HG03064 (cell line): ENCODE results near the gene FAM229B.
"Not testable (repeated sequence)": the region's sequence is repeated elsewhere in the genome, so short reads cannot be mapped to it uniquely, and the experiment has no call there.

Experiments
- ATAC-seq: cut with Tn5 transposase; IDR thresholded peaks from one replicate; pipeline ENCODE4 v1.9.1; 2021; ENCODE audit warnings: low read depth; ENCODE audit not compliant: unreplicated experiment

The FAM229B gene

DNA sequence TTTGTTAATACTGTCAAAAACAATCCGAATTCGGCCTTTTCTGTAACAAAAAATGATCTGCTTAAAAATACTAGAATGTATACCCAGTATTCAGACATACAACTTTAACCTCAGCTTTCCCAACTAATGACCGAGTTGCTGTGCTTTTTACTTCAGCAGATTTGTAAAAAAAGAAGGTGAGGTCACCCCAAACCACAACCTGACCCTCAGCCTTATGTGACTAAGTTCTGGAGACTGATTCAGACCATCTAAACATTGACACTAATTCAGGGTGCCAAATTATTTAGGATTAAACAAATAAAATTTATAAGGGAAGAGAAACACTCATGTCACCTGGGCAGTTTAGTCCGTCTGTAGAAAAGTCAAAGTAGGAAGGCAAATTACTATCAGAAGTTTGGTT, 25.8 kb upstream of the FAM229B start:
- no peak for ATAC-seq

DNA sequence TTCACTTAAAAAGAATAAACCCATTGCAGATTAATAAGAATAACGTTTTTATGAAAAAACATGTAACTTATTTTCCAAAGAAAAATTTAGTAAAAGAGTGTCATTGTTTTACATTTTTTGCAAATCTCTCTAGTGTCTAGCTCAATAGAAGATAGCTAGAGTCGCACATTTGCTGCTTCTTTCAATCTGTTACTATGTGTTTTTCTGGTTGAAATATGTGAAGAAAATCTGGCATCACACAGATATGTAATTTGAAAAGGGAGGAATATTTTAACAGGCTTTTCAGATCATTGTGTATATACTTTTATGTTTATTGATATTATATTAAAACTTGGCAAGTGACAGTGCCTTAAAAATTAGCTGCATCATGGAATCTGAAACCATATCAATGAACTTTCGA, 24.4 kb upstream of the FAM229B start:
- ATAC-seq, result no peak

DNA sequence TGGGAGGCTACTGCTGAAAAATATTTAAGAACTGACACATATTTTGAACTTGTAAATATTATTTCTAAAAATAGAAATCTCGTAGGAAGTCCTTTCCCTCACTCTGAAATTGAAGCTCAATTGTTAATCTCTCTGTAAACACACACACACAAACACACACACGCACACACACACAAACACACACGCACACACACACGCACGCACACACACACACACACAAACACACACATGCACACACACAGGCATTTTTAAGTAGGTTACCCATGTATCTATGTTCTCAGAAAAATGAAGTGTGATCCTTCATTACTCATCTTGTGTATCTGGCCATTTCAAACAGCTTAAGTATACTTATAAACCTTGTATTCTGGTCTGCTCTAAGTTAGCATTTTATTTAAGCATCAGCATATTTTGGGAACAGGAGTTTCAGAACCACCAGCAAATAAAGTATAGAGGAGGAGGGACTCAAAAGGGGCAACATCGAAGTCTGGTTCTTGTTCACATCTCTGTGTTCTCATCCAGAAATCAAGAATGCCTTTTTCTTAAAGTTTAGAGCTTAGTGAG, 21.9 kb upstream of the FAM229B start:
- ATAC-seq, result no peak

GRCh38 chr6:112066606-112067005, 20.8 kb upstream of the FAM229B start:
- ATAC-seq, result no peak

- ATAC-seq, result no peak
Measured at GRCh38 chr6:112081569-112081968, 5.8 kb upstream of the FAM229B start.

DNA sequence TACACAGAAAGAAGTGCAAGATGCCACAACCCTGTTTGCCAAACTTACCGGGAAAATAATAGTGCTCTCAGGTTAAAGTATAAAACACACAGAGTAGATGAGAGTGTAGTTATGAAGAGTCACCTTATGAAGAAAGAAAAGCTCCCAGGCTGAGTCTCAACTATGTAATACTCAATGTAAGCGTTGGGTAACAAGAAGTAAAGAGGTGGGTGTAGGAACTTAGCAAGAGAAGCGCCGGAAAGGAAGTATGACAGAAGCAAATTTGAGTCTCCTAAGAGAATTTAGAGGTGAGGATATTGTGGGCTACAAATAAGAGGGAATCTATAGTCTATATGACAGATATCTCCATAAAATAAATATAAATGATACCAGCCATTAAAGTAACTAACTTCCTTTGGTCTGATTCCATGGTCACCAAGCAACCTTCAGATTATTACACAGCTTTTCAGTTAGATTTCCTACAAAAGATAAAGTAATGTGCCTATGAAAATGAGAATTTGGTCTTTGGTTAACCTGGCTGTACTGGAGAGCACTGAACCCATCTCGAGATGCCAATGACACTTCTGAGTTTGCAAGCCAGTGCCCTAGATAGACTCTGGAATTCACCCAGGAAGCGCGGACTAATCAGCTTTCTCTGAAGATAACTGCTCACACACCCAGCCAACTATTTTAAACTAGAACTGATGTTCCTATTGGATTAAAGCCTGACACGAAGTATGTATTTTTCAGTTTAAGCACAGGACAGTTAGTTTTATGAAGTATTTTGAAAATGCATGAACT, 1.9 kb upstream of the FAM229B start:
- ATAC-seq, result no peak

DNA sequence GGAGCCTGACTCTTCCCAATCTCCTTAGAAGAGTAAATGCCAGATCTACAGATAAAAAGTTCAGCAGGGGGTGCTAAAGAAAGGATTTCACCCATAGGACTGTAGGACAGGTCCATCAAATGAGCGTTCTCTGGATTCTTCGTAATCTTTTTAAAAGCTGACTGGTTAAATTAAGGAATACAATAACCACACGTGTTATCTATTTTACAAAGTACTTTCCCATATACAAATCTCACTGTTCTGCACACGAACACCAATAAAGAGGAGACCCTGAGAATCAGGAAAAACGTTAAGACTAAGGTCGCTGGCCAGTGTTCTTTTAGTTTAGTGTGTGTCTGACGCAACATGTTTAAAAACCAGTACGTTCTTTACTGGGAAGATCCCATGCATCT, 651 bp upstream of the FAM229B start:
- ATAC-seq, result no peak

DNA sequence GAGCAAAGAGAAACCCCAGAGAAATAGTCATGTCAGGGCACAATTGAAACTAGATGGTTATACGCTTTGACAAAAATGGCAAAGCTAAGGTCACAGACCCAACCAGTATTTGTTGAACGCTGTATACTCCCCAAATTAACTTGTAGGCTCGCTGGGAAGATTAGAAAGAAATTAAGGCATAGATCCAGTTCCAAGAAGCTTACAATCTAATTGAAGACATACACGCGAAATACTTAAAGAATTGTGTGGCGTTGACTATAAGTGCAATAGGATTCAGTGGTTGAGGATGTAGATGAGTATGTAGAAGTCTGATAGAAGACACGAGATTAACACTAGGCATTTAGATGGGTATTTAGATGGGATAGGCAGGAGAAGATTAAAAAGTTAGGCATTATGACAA, 525 bp downstream of the FAM229B start:
- no peak for ATAC-seq

- no peak for ATAC-seq
Measured at GRCh38 chr6:112096901-112097300, 9.5 kb downstream of the FAM229B start.

DNA sequence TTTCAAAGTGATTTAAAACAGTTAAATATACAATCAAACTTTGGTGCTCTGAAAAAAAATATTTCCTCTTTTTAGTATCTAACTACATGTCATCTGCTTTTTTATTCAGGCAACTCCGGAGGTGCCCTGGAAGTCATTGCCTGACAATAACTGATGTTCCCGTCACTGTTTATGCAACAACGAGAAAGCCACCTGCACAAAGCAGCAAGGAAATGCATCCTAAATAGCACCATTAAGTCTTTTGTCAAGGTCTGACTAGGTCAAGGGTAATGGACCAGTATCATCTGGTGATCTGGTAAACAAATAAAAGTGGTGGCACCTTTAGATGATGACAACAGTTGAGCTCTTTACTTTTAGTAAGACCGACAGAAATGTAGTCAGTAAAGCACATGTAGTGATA, 13.2 kb downstream of the FAM229B start:
- no peak for ATAC-seq

GRCh38 chr6:112106026-112106425, 18.6 kb downstream of the FAM229B start:
- ATAC-seq, result not testable (repeated sequence)

GRCh38 chr6:112106562-112106961, 19.2 kb downstream of the FAM229B start:
- ATAC-seq, result no peak

GRCh38 chr6:112109262-112109661, 21.9 kb downstream of the FAM229B start:
- ATAC-seq, result no peak

DNA sequence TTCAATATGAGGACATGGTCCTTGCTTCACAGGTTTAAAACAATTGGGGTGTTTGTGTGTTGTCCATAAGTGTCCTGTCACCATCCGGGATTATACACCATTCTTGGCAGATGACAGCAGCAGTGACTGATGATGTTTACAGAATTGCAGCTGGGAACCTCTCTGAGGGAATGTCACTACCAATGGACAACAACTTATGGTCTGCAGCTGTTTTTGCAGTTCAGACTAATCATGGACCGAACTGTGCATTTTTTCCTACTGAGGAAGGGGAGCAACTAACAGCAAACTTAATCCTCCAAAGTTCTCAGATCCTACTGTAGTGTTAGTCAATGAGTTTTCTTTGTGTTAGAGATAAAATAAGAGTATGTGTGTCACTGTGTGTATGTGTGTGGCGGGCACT, 26.0 kb downstream of the FAM229B start:
- no peak for ATAC-seq

DNA sequence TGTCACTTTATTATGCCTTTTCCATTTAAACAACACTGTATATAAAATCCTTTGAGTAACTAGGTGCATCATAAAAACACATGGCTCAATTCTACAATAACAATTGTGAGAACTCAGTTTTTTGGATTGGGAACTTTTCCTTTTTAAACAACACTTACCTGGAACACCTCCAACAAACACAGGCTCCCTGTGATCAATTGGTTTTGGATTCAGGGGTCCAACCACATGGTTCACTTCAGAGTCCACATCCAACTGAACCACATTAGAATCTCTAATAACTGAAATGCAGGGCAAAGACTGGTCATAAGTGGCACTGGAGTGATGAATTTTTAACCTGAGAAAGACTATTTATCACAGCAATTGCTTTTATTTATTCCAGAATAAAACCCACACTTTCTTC, 26.5 kb downstream of the FAM229B start:
- ATAC-seq, result no peak

DNA sequence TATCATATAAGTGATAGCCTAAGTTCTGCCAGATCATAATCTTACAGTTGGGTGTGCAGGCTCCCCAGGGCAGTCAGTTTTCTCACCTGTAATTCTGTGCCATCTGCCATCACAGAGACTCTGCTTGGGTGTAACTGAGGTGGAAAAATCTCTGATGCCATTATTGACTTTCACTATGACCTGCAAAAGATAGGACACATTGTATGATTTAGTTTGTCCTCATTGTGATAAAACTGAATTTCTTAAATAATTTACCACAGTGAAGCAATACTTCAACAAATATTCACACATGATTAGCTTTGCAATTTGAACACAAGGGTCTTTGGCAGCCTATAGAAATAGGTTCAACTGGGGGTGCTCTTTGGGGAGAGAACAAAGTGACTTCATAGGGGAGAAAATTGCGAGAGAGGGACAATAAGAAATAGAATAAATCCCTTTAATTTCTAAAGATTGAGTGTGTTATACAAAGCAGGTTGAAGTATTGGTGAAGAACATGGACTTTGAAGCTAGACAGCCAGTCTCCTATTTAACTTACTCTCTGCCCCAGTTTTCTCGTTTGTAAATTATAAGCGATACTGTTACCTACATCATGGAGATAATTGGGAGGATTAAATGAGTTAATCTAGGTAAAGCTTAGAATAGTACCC, 27.3 kb downstream of the FAM229B start:
- ATAC-seq, result no peak

DNA sequence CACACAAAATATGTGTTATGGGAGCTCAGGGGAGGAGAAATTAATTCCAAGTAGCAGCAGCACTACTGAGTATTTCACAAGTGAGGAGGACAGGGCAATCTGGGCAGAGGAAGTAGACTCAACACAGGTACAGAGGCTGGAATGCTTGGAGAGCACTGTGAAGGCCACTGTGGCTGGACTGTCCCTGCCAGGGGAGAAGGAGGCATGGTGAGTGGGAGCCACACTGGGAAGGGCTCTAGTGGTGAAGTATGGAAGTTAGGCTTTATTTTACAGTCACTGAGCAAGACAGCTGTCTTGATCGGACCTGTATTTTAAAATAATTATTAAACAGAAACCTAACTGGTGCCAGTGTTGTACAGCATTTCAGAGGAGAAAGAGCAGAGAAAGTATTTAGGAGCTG, 28.8 kb downstream of the FAM229B start:
- ATAC-seq, result no peak

DNA sequence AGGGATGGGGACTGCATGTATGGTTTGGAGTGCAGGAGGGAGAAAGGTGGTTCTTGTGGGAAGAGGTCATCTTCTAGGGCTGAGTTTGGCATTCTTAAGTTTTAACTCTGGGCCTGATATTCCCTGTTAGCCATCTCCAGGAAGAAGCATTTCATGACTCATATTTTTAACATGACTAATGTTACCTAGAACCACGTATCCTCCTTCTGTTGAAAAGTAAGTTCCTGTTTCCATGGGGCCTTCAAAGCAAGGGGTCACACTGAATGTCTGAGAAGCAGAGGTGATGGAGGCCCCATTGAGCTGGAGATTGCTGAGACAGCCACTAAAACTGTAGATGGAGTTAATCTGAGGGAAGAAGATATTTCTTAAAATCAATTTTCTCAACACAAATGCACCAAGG, 30.2 kb downstream of the FAM229B start:
- no peak for ATAC-seq

DNA sequence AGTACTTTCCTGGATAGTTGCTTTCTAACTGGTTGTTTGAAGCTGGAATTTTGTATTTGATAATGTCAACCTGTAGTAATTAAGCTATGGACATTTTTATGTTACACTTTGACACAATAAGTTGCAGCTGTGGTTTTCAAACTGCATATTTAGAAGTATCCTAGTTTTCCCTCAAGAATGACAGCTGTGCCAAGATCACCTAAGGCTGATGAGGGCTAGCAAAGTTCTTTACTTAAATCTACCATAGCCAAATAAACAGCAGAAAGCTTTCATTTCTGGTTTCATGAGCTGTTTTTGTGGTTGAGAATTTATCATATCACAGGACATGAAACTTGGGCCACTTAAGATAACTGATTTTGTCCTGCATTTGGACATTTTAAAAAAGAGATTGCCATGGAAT, 30.6 kb downstream of the FAM229B start:
- no peak for ATAC-seq

GRCh38 chr6:112122756-112123155, 35.4 kb downstream of the FAM229B start:
- no peak for ATAC-seq

DNA sequence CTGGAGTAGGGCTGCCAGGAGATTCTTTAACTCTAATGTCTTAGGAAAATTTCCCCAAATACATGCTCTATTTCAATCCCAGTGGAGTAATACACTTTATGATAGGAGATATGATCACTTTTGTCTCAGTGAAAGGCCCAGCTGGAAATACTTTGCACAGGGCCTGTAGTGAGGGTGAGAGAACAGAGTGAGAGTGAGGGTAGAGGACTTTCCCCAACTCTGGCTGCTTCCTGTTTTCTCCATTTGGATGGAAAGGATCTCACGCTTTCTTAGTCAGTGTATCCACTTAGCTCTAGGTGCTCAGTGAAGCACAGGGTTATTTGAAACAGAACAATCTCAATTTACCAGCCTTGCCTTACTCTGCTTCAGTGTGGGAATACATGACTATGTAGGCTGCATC, 36.6 kb downstream of the FAM229B start:
- ATAC-seq, result no peak

DNA sequence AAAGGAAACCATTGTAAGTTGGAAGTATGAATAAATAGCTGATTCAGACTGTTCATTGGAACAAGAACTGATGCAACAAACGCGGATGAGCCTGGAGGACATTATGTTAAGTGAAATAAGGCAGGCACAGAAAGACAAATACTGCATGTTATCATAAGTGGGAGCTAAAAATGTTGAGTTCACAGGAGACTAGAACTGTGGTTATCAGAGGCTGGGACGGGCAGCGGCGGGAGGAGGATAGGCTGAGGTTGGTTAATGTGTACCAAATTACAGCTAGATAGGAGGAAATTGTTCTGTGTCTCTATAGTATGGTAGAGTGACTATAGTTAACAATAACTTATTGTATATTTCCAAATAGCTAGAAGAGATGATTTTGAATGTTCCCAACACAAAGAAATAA, 40.8 kb downstream of the FAM229B start:
- no peak for ATAC-seq
